SH-SY5Y (cell line): ENCODE data around the gene DLG5.

Source experiments
- GATA2 ChIP-seq: IDR thresholded peaks from 2 replicates; pipeline ENCODE4 v1.6.1; 2011; ENCODE audit warnings: mild to moderate bottlenecking, low read depth, low read length
- GATA3 ChIP-seq: IDR thresholded peaks from 2 replicates; pipeline ENCODE4 v1.6.1; 2011; ENCODE audit warnings: low read depth, mild to moderate bottlenecking, low read length, moderate library complexity

- TF ChIP-seq GATA3 (no peak), GATA2 (no peak)
Observed at GRCh38 chr10:77770081-77770867, 156.3 kb downstream of the DLG5 start.
